ENCODE measurements around the gene PRSS36.

- no peak for TF ChIP-seq POLR2AphosphoS5 (IDR thresholded peaks at IDR 0.05; ENCODE audit: borderline replicate concordance, low read depth, low read length)
- no peak for TF ChIP-seq FOXP2 (optimal IDR thresholded peaks at IDR 0.05; ENCODE audit: control extremely low read depth, extremely low read length, insufficient read depth)
These were observed 36.3 kb upstream of the PRSS36 start for GRCh38 chr16:31186176-31186575.
